HCT116 (cell line): ENCODE results near the gene LRFN2. TPM values are rescaled to one million over a fixed set of nuclear protein-coding genes. Genes with fewer than 3 reads are reported as not detected.

Experiments used
- ATAC-seq: fragments of 200-7000 bp; cut with Tn5 transposase; 2 replicates; pipeline ENCODE4 v1.9.1; 2020; ENCODE audit warnings: mild to moderate bottlenecking, moderate library complexity
- BruUV-seq: library from RNA; stranded (reverse); fragments of 400-500 nt; replicated peaks from 2 replicates; lab custom pipeline; 2021; lab: Mats Ljungman, UMichigan
- CTCF ChIA-PET: fragments of 300-600 bp; sonication (Branson Sonifier 250); formaldehyde crosslinking; loops from one replicate; lab custom pipeline; 2021; ENCODE audit warnings: antibody characterized with exemption; lab: Charles Lee
- POLR2A ChIA-PET: fragments of 300-600, 350-600 bp; sonication (Branson Sonifier 250); formaldehyde crosslinking; loops from one replicate; lab custom pipeline; 2021; ENCODE audit warnings: antibody characterized with exemption; lab: Charles Lee
- RAD21 ChIA-PET, 2 experiments: fragments of 300-600 bp; sonication (Branson Sonifier 250); formaldehyde crosslinking; loops; one replicate each; lab custom pipeline; 2023; ENCODE audit warnings: low total read pairs in 2 of 2; ENCODE audit not compliant: uncharacterized antibody in 2 of 2, unreplicated experiment in 2 of 2, low non-redundant PET in 1 of 2; lab: Charles Lee
- DNase-seq: peaks from one replicate; pipeline ENCODE4 v3.0.0-alpha.2; 2010; ENCODE audit warnings: low read depth, low spot score
- H2AFZ ChIP-seq: fragments of 200-600 bp; shearing (Covaris generic), sonication (generic); 2 replicates; pipeline ENCODE4 v1.6.1; 2017; ENCODE audit warnings: low read depth, mixed run types, mixed read lengths, antibody characterized with exemption, low read length; ENCODE audit not compliant: poor library complexity, severe bottlenecking
- H3K27ac ChIP-seq: 2 replicates; pipeline ENCODE4 v1.5.1; 2012; ENCODE audit warnings: low read depth, low read length
- H3K27me3 ChIP-seq: fragments of 200-600 bp; sonication (generic); 2 replicates; pipeline ENCODE4 v1.6.1; 2016; ENCODE audit warnings: mixed run types, low read length, mixed read lengths; ENCODE audit not compliant: insufficient read depth
- H3K36me3 ChIP-seq, 2 experiments: fragments of 200-500 bp in 1 of 2; fragments of 200-600 bp in 1 of 2; sonication (Bioruptor generic) in 1 of 2; sonication (generic) in 1 of 2; 2 replicates each; pipeline versions ENCODE4 v1.5.1 to v1.6.1; 2014 to 2016; ENCODE audit warnings: low read length in 2 of 2, inconsistent platforms in 1 of 2, mixed read lengths in 1 of 2, mixed run types in 1 of 2; ENCODE audit not compliant: insufficient read depth in 2 of 2, control insufficient read depth in 1 of 2
- H3K4me1 ChIP-seq, 2 experiments: fragments of 200-600 bp in 1 of 2; sonication (generic) in 1 of 2; 2 replicates each; pipeline versions ENCODE4 v1.5.1 to v1.6.1; 2012 to 2017; ENCODE audit warnings: low read length in 2 of 2, inconsistent platforms in 1 of 2, mild to moderate bottlenecking in 1 of 2, mixed read lengths in 1 of 2, mixed run types in 1 of 2, moderate library complexity in 1 of 2; ENCODE audit not compliant: insufficient read depth in 2 of 2, control insufficient read depth in 1 of 2
- H3K4me2 ChIP-seq: fragments of 200-600 bp; sonication (generic); 2 replicates; pipeline ENCODE4 v1.6.1; 2017; ENCODE audit warnings: mixed run types, low read length, mixed read lengths
- H3K4me3 ChIP-seq, 2 experiments: fragments of 200-600 bp in 1 of 2; sonication (generic) in 1 of 2; replicated peaks in 1 of 2; 2 replicates each; pipeline ENCODE4 v1.5.1; 2011 to 2016; ENCODE audit warnings: low read length in 2 of 2, control low read depth in 1 of 2, low read depth in 1 of 2, mild to moderate bottlenecking in 1 of 2, mixed read lengths in 1 of 2, mixed run types in 1 of 2
- H3K79me2 ChIP-seq: fragments of 200-600 bp; sonication (generic); 2 replicates; pipeline ENCODE4 v1.6.1; 2017; ENCODE audit warnings: mild to moderate bottlenecking, mixed run types, low read length, moderate library complexity, mixed read lengths; ENCODE audit not compliant: insufficient read depth
- H3K9ac ChIP-seq: fragments of 200-600 bp; sonication (generic); 2 replicates; pipeline ENCODE4 v1.6.1; 2016; ENCODE audit warnings: low read length, mixed read lengths
- H3K9me2 ChIP-seq: fragments of 200-600 bp; sonication (generic), shearing (Covaris generic); 2 replicates; pipeline ENCODE4 v1.6.1; 2017; ENCODE audit warnings: mixed run types, mild to moderate bottlenecking, moderate library complexity; ENCODE audit not compliant: insufficient read depth
- H3K9me3 ChIP-seq, 2 experiments: fragments of 200-500 bp in 1 of 2; fragments of 200-600 bp in 1 of 2; sonication (Bioruptor generic) in 1 of 2; sonication (generic) in 1 of 2; 2 replicates each; pipeline ENCODE4 v1.6.1; 2014 to 2017; ENCODE audit warnings: low read length in 2 of 2, mixed read lengths in 2 of 2, inconsistent platforms in 1 of 2, low read depth in 1 of 2, mild to moderate bottlenecking in 1 of 2, mixed run types in 1 of 2, moderate library complexity in 1 of 2; ENCODE audit not compliant: control insufficient read depth in 1 of 2, insufficient read depth in 1 of 2
- H4K20me1 ChIP-seq: fragments of 200-600 bp; sonication (generic), shearing (Covaris generic); 2 replicates; pipeline ENCODE4 v1.6.1; 2017; ENCODE audit warnings: mixed run types, mild to moderate bottlenecking, moderate library complexity; ENCODE audit not compliant: insufficient read depth
- CEBPB ChIP-seq: IDR thresholded peaks from 2 replicates; pipeline ENCODE4 v1.6.1; 2012; ENCODE audit warnings: low read depth
- EGR1 ChIP-seq: IDR thresholded peaks from 2 replicates; pipeline ENCODE4 v1.6.1; 2012; ENCODE audit warnings: low read depth
- EZH2 ChIP-seq: fragments of 200-600 bp; sonication (generic); IDR thresholded peaks from 2 replicates; pipeline ENCODE4 v1.6.1; 2017; ENCODE audit warnings: antibody characterized with exemption, mixed run types
- EZH2phosphoT487 ChIP-seq: fragments of 200-600 bp; IDR thresholded peaks from 2 replicates; pipeline ENCODE4 v1.6.1; 2018; ENCODE audit warnings: antibody characterized with exemption, borderline replicate concordance
- POLR2A ChIP-seq: IDR thresholded peaks from 2 replicates; pipeline ENCODE4 v1.7.0; 2011; ENCODE audit warnings: borderline replicate concordance; ENCODE audit not compliant: insufficient read depth, insufficient read length; ENCODE audit errors: extremely low read depth
- SIN3A ChIP-seq: IDR thresholded peaks from 2 replicates; pipeline ENCODE4 v1.6.1; 2012; ENCODE audit warnings: low read depth
- SP1 ChIP-seq: IDR thresholded peaks from 2 replicates; pipeline ENCODE4 v1.6.1; 2012; ENCODE audit warnings: low read depth
- SRF ChIP-seq: IDR thresholded peaks from 2 replicates; pipeline ENCODE4 v1.6.1; 2012; ENCODE audit warnings: low read depth
- TCF7L2 ChIP-seq: IDR thresholded peaks from 2 replicates; pipeline ENCODE4 v1.7.0; 2011; ENCODE audit warnings: borderline replicate concordance, inconsistent platforms; ENCODE audit not compliant: insufficient read depth, insufficient read length; ENCODE audit errors: extremely low read depth
- YY1 ChIP-seq: IDR thresholded peaks from 2 replicates; pipeline ENCODE4 v1.6.1; 2011; ENCODE audit warnings: low read length, low read depth, moderate library complexity, mild to moderate bottlenecking; ENCODE audit not compliant: insufficient replicate concordance; ENCODE audit errors: extremely low read depth
- ZFX ChIP-seq: fragments of 450-650 bp; IDR thresholded peaks from 2 replicates; pipeline ENCODE4 v1.6.1; 2017
- intact Hi-C: fragments of 100-400 bp; cut with micrococcal nuclease; formaldehyde crosslinking; loops from 2 replicates; pipeline ENCODE4 v1.10.0; 2022
- total RNA-seq: library from RNA; stranded (reverse); gene quantifications from one replicate; pipeline ENCODE4 v1.2.1, GENCODE V29; 2021; ENCODE audit not compliant: unreplicated experiment
- TF ChIP-seq, protein P1 (sequence below): IDR thresholded peaks from 2 replicates; pipeline ENCODE4 v1.6.1; 2011; ENCODE audit warnings: mild to moderate bottlenecking, low read length, moderate library complexity; ENCODE audit not compliant: insufficient replicate concordance; ENCODE audit errors: extremely low read depth
- TF ChIP-seq, protein P2 (sequence below): IDR thresholded peaks from 2 replicates; pipeline ENCODE4 v1.6.1; 2012; ENCODE audit warnings: low read depth

LRFN2 gene
- total RNA-seq, 1 experiment from 2014 or later: not detected

DNA sequence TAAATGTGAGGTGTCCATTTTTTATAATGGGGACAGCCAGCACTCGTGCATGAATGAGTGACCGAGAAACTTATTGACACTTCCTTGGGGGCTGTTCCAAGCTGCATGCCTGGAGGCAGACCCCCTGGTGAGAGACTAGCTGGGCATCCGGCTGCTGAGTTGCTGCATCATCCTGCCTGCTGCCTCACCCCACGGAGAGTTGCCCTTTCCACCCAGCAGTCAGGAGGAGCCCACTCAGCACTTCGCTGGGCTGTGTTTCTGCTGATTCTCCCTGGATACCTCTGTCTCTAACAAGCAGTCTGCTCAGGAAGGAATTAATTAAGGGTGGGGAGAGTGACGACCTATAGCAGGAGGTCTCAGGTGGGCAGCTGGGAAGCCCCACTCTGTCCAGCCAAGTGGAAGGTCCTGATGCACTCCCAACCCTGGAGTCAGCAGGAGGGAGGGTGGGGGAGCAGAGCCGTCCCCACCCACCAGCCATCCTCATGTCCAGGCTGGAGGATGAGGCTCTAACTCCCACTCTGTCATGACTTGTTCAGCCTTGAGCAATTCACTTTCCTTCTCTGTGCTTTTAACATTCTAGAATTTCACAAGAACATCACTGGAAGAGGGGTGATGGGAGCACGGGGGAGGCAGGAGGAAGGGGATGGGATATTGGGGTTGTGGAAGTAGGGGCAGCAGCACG is 177.3 kb downstream of the LRFN2 start:
- Histone ChIP-seq H3K9me2 (no peaks in the 10 kb centered on the region), H3K4me2 (no peak overlapping the region), H3K9me3 (no peaks in the 10 kb centered on the region), H3K4me1 (peaks cover 0 to 14% of the 10 kb centered on the region in 2 experiments; a peak in 3 of 4 replicates), H2AFZ (no peak overlapping the region), H3K4me3 (no peak overlapping the region), H3K79me2 (no peaks in the 10 kb centered on the region), H4K20me1 (no peaks in the 10 kb centered on the region), H3K27ac (no peak overlapping the region)
- BruUV-seq: no TSS peak
- ATAC-seq (no peak), DNase-seq (no peak)
- intact Hi-C loops: no loop called here
- ChIA-PET POLR2A (no interaction called here), CTCF (no interaction called here)
- TF ChIP-seq CEBPB (no peak), SIN3A (no peak), EZH2phosphoT487 (no peak), EGR1 (no peak), POLR2A (no peak), SP1 (no peak), EZH2 (no peak), TCF7L2 (no peak), YY1 (no peak), SRF (no peak), ZFX (no peak)
- TF ChIP-seq, protein P1, sequence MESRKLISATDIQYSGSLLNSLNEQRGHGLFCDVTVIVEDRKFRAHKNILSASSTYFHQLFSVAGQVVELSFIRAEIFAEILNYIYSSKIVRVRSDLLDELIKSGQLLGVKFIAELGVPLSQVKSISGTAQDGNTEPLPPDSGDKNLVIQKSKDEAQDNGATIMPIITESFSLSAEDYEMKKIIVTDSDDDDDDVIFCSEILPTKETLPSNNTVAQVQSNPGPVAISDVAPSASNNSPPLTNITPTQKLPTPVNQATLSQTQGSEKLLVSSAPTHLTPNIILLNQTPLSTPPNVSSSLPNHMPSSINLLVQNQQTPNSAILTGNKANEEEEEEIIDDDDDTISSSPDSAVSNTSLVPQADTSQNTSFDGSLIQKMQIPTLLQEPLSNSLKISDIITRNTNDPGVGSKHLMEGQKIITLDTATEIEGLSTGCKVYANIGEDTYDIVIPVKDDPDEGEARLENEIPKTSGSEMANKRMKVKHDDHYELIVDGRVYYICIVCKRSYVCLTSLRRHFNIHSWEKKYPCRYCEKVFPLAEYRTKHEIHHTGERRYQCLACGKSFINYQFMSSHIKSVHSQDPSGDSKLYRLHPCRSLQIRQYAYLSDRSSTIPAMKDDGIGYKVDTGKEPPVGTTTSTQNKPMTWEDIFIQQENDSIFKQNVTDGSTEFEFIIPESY: no peak
- TF ChIP-seq, protein P2, sequence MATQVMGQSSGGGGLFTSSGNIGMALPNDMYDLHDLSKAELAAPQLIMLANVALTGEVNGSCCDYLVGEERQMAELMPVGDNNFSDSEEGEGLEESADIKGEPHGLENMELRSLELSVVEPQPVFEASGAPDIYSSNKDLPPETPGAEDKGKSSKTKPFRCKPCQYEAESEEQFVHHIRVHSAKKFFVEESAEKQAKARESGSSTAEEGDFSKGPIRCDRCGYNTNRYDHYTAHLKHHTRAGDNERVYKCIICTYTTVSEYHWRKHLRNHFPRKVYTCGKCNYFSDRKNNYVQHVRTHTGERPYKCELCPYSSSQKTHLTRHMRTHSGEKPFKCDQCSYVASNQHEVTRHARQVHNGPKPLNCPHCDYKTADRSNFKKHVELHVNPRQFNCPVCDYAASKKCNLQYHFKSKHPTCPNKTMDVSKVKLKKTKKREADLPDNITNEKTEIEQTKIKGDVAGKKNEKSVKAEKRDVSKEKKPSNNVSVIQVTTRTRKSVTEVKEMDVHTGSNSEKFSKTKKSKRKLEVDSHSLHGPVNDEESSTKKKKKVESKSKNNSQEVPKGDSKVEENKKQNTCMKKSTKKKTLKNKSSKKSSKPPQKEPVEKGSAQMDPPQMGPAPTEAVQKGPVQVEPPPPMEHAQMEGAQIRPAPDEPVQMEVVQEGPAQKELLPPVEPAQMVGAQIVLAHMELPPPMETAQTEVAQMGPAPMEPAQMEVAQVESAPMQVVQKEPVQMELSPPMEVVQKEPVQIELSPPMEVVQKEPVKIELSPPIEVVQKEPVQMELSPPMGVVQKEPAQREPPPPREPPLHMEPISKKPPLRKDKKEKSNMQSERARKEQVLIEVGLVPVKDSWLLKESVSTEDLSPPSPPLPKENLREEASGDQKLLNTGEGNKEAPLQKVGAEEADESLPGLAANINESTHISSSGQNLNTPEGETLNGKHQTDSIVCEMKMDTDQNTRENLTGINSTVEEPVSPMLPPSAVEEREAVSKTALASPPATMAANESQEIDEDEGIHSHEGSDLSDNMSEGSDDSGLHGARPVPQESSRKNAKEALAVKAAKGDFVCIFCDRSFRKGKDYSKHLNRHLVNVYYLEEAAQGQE: no peak
- TF ChIP-seq, all 23 proteins: peak for 0
- H3K36me3 ChIP-seq: no peaks in the 10 kb centered on the region
- RAD21 ChIA-PET: no interaction called here
- H3K9ac ChIP-seq: no peak overlapping the region
- 0 out of 2 replicates have a peak, but pooled peaks cover 3% of the 10 kb centered on the region for H3K27me3 ChIP-seq
